GM19099 (cell line): ENCODE measurements around the gene MGAT3.

Experiments
- POLR2A ChIP-seq: IDR thresholded peaks from 3 replicates; pipeline ENCODE4 v1.6.1; 2011; ENCODE audit warnings: low read depth; ENCODE audit not compliant: insufficient read length; ENCODE audit errors: extremely low read depth

The MGAT3 gene

GRCh38 chr22:39520226-39521105 lies 63.7 kb downstream of the MGAT3 start, which contains the start of gene ATF4:
Gene ATF4 (plus strand): TSS chr22:39520562. CDS start chr22:39521446, 884 bp downstream.
- peak; percentile 99 for TF ChIP-seq POLR2A

- TF ChIP-seq POLR2A = peak; percentile 69
Measured at GRCh38 chr22:39522567-39523300, 65.9 kb downstream of the MGAT3 start.

DNA sequence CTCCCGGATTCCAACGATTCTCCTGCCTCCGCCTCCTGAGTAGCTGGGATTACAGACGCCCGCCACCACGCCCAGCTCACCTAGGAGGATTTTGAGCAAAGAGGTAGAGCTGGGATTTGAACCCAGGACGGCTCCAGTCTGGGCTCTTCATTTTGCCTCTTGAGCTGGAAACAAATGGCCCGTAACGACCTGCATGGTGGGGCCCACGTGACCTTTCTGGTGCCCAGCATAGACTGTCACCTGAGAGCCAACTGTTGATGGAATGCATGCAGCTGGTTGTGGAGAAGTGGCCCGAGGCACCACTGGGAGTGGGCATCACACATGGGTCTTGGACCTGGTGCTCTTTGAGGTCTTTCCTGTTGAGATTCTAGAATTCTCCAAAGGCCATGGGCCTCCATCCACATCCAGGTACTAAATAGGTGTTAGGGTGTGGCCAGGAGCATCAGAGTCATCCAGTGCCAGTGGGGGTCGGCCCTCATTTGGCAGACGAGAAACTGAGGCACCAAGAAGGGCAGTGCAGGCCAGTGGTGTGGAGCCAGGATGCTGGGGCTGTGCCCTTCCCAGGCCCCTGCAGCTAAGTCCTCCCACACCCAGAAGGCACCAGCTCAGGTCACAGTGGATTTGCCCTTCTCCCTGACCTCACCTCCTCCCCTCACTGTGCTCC lies 67.4 kb downstream of the MGAT3 start:
- TF ChIP-seq POLR2A = peak; percentile 55

DNA sequence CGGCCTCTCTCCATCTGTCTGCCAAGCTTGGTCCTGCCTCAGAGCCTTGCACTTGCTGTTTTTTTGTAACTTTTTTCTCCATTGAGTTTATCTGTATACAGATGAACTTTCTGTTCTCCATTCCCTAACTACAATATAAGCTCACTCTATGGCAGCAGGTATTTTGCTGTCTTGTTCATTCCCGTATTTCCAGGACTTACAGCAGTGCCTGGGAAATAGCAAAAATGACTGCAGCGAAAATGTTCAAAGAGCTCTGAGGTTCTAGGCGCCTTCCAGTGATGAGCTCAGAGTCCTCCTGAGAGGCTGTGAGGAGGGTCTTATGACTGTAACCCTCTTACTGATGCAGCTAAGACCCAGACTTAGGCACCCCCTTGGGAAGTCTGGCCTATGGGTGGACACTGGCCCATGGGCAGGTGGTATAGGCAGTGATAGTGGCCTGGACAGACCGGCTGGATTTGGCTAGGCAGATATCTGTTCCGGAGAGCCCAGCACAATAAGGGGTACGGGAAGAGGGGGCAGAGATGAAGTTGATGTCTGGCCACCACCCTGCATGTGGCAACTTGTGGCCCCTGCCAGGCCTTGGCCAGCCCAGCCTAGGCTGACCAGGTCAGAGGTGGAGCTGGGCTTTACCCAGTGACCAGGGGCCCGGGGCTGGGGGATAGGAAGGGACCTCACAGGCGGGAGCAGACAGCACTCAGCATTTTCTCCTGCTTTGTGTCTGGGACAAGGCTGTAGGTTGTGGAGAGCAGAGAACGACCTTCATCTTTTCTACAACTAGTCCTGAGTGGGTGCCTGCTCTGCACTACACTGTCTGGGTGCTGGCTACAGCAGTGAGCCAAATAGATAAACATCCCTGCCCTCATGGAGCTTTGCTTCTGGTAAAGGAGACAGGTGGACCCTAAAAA lies 68.2 kb downstream of the MGAT3 start:
- peak; percentile 12 for TF ChIP-seq POLR2A

- peak; percentile 8 for TF ChIP-seq POLR2A
Measured at GRCh38 chr22:39525658-39525975, 68.8 kb downstream of the MGAT3 start.

DNA sequence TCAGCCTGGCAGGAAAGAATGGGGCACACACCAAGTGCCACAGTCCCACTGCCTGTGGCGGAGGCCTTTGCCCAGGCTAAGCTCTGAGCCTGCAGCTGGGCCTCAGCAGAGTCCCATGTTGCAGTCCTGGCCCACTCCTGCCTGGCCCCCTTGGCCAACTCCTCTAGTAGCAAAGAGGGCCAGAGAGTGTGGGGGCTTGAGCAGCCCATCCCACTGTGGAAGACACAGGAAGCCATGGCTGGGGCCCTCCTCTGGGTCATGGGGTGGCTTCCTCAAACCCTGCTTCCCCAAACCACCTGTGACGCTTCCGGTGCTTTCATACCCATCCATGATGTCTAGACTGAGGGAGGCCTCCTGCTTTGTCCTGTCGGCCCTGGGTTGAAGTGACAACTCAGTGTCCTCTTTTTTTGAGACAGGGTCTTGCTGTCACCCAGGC lies 69.9 kb downstream of the MGAT3 start:
- TF ChIP-seq POLR2A = no peak

DNA sequence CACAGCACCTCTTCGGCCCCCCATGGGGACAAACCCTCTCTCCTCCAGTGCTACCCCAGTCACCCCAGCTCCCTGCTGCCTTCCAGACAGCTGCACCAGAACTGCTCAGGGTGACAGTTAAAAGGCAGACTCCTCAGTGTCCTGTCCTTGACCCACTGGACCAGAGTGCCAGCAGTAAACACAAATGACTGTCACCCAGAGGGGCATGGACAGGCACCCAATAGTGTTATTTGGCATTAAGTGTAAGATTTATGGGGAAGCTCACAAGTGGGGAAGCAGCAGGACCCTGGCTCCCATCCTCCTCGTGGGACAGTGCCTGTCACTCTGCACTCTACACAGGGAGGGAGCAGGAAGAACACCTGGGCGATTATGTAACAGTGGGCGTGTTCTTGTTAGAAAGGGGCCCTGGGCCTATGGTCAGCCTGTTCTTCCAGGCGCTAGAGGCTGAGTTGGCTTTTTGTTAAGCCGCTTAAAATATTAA lies 70.7 kb downstream of the MGAT3 start:
- no peak for TF ChIP-seq POLR2A

- TF ChIP-seq POLR2A = no peak
Measured at GRCh38 chr22:39528080-39528661, 71.4 kb downstream of the MGAT3 start.

DNA sequence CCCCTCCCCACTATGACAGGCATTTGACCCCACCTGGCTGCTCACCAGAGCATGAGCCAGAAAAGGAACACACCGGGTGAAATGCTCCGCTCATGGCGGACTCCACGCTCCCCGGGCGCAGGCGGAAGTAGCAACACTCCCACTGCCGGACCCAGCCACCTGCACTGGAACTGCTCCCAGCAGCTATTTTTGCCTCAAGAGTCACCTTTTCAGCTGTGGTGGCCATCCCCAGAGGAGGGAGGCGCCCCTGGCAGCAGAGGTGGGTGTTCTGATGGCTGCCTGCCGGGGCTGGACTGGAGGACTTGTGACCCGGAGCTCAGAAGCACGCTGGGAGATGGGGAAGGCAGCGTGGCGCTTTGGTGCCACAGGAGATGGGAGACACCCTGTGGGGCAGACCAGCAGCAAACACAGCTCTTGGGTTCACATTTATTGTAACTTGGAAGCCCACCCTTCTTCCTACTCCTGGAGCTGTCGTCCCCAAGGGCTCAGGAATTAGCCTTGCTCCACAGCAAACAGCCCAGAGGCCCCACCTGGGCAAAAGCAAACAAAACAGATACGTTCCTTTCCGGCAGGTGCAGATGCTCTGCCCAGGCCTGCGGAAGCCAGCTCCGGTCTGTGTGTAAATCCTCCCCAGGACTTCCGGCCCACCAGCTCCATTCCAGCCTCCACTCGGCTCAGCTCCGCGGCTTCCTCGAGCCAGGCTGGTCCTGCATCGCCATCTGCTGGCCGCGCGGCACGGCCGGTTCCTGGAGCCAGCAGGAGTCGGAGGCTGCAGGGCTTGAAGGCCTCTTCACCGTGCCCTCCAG lies 72.1 kb downstream of the MGAT3 start:
- no peak for TF ChIP-seq POLR2A

DNA sequence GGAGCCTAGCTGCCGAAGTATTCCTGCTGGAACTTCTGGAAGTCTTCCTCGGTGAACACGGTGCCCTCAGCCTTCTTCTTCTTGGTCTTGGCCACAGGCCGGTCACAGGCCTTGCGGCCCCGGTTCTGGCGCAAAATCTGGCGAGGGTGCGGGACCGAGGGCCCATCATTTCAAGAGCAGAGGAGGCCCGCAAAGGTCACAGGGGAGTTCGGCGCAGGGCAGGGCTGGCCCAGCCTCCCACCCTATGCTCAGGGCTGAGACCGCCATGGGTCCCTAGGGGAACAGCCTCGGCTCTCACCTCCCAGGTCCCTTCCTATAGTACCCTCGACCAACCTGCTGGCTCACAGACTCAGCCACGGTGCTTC lies 72.7 kb downstream of the MGAT3 start:
- no peak for TF ChIP-seq POLR2A

DNA sequence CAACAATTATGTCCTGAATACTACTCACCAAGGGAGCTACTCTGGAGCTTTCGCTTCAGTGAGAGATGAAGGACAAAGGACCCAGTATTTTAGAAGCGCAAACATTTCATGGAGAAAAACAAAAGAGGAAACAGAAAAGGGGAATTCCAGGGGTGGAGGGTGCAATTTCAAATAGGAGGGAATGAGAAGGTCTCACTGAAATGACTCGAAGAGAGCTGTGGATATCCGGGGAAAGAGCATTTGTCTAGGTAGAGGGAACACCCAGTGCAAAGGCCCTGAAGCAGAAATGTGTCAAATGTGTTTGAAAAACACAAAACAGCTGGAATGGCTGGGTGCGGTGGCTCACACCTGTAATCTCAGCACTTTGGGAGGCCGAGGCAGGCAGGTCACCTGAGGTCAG lies 73.3 kb downstream of the MGAT3 start:
- no peak for TF ChIP-seq POLR2A

DNA sequence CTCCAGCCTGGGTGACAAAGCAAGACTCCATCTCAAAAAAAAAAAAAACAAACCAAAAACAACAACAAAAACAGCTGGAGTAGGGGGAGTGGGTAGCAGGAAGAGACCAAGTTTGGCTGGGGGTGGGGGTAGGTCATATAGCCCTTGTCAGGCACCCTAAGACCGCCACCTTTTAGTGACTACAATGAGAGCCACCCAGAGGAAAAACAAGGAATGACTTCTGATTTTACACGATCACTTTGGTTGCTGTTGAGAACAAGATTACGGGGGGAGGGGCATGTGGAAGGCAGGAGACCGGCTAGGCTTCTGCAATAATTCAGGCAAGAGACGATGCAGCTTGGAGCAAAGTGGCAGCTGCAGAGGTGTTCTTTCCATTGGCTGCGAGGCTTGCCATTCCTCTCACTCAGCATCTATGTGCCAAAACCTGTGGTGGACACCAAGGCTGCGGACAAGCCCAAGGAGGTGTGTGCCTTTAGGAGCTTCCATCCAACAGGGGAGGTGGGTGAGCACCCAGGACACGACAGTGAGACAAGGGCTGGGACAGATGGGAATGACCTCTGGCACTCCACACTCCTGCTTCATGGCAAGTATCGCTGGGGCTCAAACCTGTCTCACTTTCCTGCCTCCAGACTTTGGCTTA lies 74.0 kb downstream of the MGAT3 start:
- TF ChIP-seq POLR2A = no peak
